K562 (cell line): Measurements from ENCODE around the gene TBC1D25. TPM values are rescaled to one million over a fixed set of nuclear protein-coding genes. Genes with fewer than 3 reads are reported as not detected.

Source experiments
- AFF1 ChIP-seq, 2 experiments: fragments of 450-650 bp; IDR thresholded peaks; 2 replicates each; pipeline ENCODE4 v1.6.1; 2018; ENCODE audit warnings: mild to moderate bottlenecking in 2 of 2, low read depth in 1 of 2; ENCODE audit not compliant: partially characterized antibody in 2 of 2
- ATF3 ChIP-seq, 2 experiments: fragments of 450-650 bp in 1 of 2; sonication (generic) in 1 of 2; formaldehyde crosslinking in 1 of 2; IDR thresholded peaks in 1 of 2; conservative IDR thresholded peaks in 1 of 2; 2 replicates each; pipeline versions ENCODE4 v1.6.1 to v1.8.1; 2016 to 2023; ENCODE audit warnings: mild to moderate bottlenecking in 2 of 2, moderate library complexity in 2 of 2, inconsistent platforms in 1 of 2, missing genetic modification reagents in 1 of 2
- BACH1 ChIP-seq: fragments of 200-800 bp; sonication (Bioruptor generic); IDR thresholded peaks from 2 replicates; pipeline ENCODE4 v1.6.1; 2016; ENCODE audit warnings: missing genetic modification characterization, missing compliant biosample characterization
- BHLHE40 ChIP-seq: IDR thresholded peaks from 2 replicates; pipeline ENCODE4 v1.6.1; 2011; ENCODE audit warnings: low read length, improper control_type of control experiment
- CBFA2T3 ChIP-seq: fragments of 450-650 bp; IDR thresholded peaks from 2 replicates; pipeline ENCODE4 v1.6.1; 2017
- CC2D1A ChIP-seq: fragments of 450-650 bp; IDR thresholded peaks from 2 replicates; pipeline ENCODE4 v1.6.1; 2017; ENCODE audit warnings: mild to moderate bottlenecking
- CCNT2 ChIP-seq: IDR thresholded peaks from 2 replicates; pipeline ENCODE4 v1.6.1; 2011; ENCODE audit warnings: borderline replicate concordance, low read depth, mild to moderate bottlenecking, moderate library complexity, mixed read lengths, low read length; ENCODE audit not compliant: insufficient read length; ENCODE audit errors: extremely low read depth
- CEBPG ChIP-seq, 3 experiments: fragments of 200-800 bp in 1 of 3; sonication (Bioruptor generic) in 1 of 3; sonication (generic) in 1 of 3; formaldehyde crosslinking in 1 of 3; IDR thresholded peaks in 2 of 3; conservative IDR thresholded peaks in 1 of 3; 2 replicates each; pipeline versions ENCODE4 v1.6.1 to v1.8.0; 2016 to 2022; ENCODE audit warnings: missing compliant biosample characterization in 2 of 3, missing genetic modification characterization in 2 of 3, mild to moderate bottlenecking in 1 of 3, missing genetic modification reagents in 1 of 3
- DPF2 ChIP-seq: fragments of 450-650 bp; IDR thresholded peaks from 2 replicates; pipeline ENCODE4 v1.6.1; 2016
- EGR1 ChIP-seq: fragments of 450-650 bp; conservative IDR thresholded peaks from 2 replicates; pipeline ENCODE4 v1.6.1; 2017; ENCODE audit warnings: mild to moderate bottlenecking
- FOSL1 ChIP-seq: fragments of 200-800 bp; sonication (Bioruptor generic); conservative IDR thresholded peaks from 2 replicates; pipeline ENCODE4 v1.6.1; 2016; ENCODE audit warnings: missing genetic modification characterization, missing compliant biosample characterization
- GTF2A2 ChIP-seq: IDR thresholded peaks from 2 replicates; pipeline ENCODE4 v1.6.1; 2016; ENCODE audit warnings: mild to moderate bottlenecking, missing genetic modification characterization, missing compliant biosample characterization
- ILK ChIP-seq: fragments of 450-650 bp; IDR thresholded peaks from 2 replicates; pipeline ENCODE4 v1.6.1; 2016; ENCODE audit warnings: missing genetic modification characterization, low read depth, mild to moderate bottlenecking, missing compliant biosample characterization, moderate library complexity, borderline replicate concordance
- JUND ChIP-seq, 2 experiments: IDR thresholded peaks; 2 replicates in 1 of 2; 3 replicates in 1 of 2; pipeline ENCODE4 v1.6.1; 2011; ENCODE audit warnings: borderline replicate concordance in 2 of 2, low read depth in 2 of 2, low read length in 2 of 2, improper control_type of control experiment in 1 of 2, missing biosample characterization in 1 of 2, missing genetic modification characterization in 1 of 2, missing genetic modification reagents in 1 of 2
- KDM2B ChIP-seq: fragments of 250-450 bp; sonication (Bioruptor Pico); IDR thresholded peaks from 2 replicates; pipeline ENCODE4 v1.8.0; 2021; ENCODE audit warnings: mild to moderate bottlenecking, moderate library complexity
- KDM5B ChIP-seq: fragments of 200-600 bp; sonication (generic); IDR thresholded peaks from 2 replicates; pipeline ENCODE4 v1.6.1; 2012; ENCODE audit warnings: low read depth, mild to moderate bottlenecking, moderate library complexity, low read length, control low read depth, inconsistent platforms; ENCODE audit not compliant: insufficient replicate concordance
- MCM3 ChIP-seq: fragments of 450-650 bp; IDR thresholded peaks from 2 replicates; pipeline ENCODE4 v1.6.1; 2016
- POLR2A ChIP-seq: fragments of 450-650 bp; conservative IDR thresholded peaks from 2 replicates; pipeline ENCODE4 v1.6.1; 2016
- SUPT5H ChIP-seq: fragments of 450-650 bp; IDR thresholded peaks from 2 replicates; pipeline ENCODE4 v1.6.1; 2016
- YBX1 ChIP-seq: fragments of 450-650 bp; IDR thresholded peaks from 2 replicates; pipeline ENCODE4 v1.7.1; 2016; ENCODE audit warnings: mild to moderate bottlenecking
- ZBTB17 ChIP-seq: fragments of 450-650 bp; formaldehyde crosslinking; IDR thresholded peaks from 2 replicates; pipeline ENCODE4 v1.4.0; 2020; ENCODE audit warnings: mild to moderate bottlenecking
- ZBTB2 ChIP-seq: fragments of 450-650 bp; IDR thresholded peaks from 2 replicates; pipeline ENCODE4 v1.6.1; 2016; ENCODE audit warnings: antibody characterized with exemption
- ZNF143 ChIP-seq: sonication (generic); formaldehyde crosslinking; IDR thresholded peaks from 2 replicates; pipeline ENCODE4 v1.9.0; 2022; ENCODE audit warnings: mild to moderate bottlenecking, missing genetic modification reagents
- ZNF41 ChIP-seq: fragments of 250-450 bp; sonication (Bioruptor Pico); conservative IDR thresholded peaks from 2 replicates; pipeline ENCODE4 v1.4.0; 2020; ENCODE audit warnings: mild to moderate bottlenecking
- ZNF830 ChIP-seq: fragments of 250-450 bp; sonication (Bioruptor Pico); IDR thresholded peaks from 2 replicates; pipeline ENCODE4 v1.5.0; 2021; ENCODE audit warnings: mild to moderate bottlenecking
- polyA plus RNA-seq, 8 experiments: library from polyadenylated mRNA; depleted of rRNA in 4 of 8; stranded (reverse) in 5 of 8; unstranded in 3 of 8; fragments of >200 nt; fragmentation: Nextera tagmentation in 2 of 8; fragmentation: Illumina TruSeq in 1 of 8; extraction: Ambion mirVana in 2 of 8; extraction: Trizol in 1 of 8; gene quantifications; 2 replicates each; pipeline versions ENCODE4 v1.2.1 to v1.2.3, GENCODE V29; 2011 to 2014; ENCODE audit warnings: inconsistent platforms in 1 of 8, missing spikeins in 1 of 8
- total RNA-seq, 7 experiments: library from RNA; depleted of rRNA in 6 of 7; stranded (reverse); fragments of >200 nt in 6 of 7; fragmentation: Illumina TruSeq in 2 of 7; extraction: Trizol in 2 of 7; gene quantifications; 2 replicates each; pipeline versions ENCODE4 v1.2.1 to v1.2.3, GENCODE V29; 2011 to 2021; ENCODE audit warnings: low replicate concordance in 1 of 7

Gene TBC1D25
- total and polyA plus RNA-seq, 9 of the 15 experiments (the other 6 are each of a cell fraction or from before 2014, with no cell fraction given), result 0.62 to 10.6 (median 3.9) TPM

GRCh38 chrX:48498374-48498809 is 41.1 kb upstream of the TBC1D25 start (continued):
- no peak for TF ChIP-seq ZBTB2
- TF ChIP-seq MCM3, result no peak
- TF ChIP-seq CC2D1A, result no peak
- no peak for TF ChIP-seq KDM2B (CRISPR knock-in tag)
- no peak for TF ChIP-seq POLR2A
- no peak for TF ChIP-seq ZNF143
- TF ChIP-seq GTF2A2 (tag), result no peak
- TF ChIP-seq BHLHE40, result no peak
- no peak for TF ChIP-seq ZBTB17 (CRISPR knock-in tag)
- no peak for TF ChIP-seq KDM5B
- no peak for TF ChIP-seq CCNT2
- peak; percentile 59; the same call in 1 of the 2 replicates for TF ChIP-seq CBFA2T3
- TF ChIP-seq ILK (tag), result no peak
- TF ChIP-seq ZNF41, result no peak
- TF ChIP-seq FOSL1 (tag), result peak; percentile 59
- no peak for TF ChIP-seq ZNF830 (CRISPR knock-in tag)
- TF ChIP-seq DPF2, result peak; percentile 34; the same call in 1 of the 2 replicates
- no peak for TF ChIP-seq YBX1
- TF ChIP-seq SUPT5H, result no peak
- peak; percentile 68 for TF ChIP-seq JUND (IDR thresholded peaks at IDR 0.05; ENCODE audit: borderline replicate concordance, low read depth, low read length)
- TF ChIP-seq JUND (tag; IDR thresholded peaks at IDR 0.05; ENCODE audit: borderline replicate concordance, low read depth, low read length), result no peak
- peak; percentile 72 for TF ChIP-seq ATF3 (IDR thresholded peaks at IDR 0.05)
- TF ChIP-seq ATF3 (CRISPR knock-in tag; conservative IDR thresholded peaks at IDR 0.05), result no peak
- TF ChIP-seq CEBPG (CRISPR knock-in tag; IDR thresholded peaks at IDR 0.05), result no peak
- TF ChIP-seq CEBPG (tag; conservative IDR thresholded peaks at IDR 0.05 in 1 of 2, IDR thresholded peaks at IDR 0.05 in 1 of 2), result no peak
- no peak for TF ChIP-seq BACH1 (tag)
- TF ChIP-seq EGR1, result peak; percentile 62
- no peak for TF ChIP-seq AFF1 (IDR thresholded peaks at IDR 0.05; ENCODE audit: low read depth in 1 of 2, partially characterized antibody in 2 of 2)
